GM19452 (cell line): ENCODE results near the gene TADA2B.

ENCODE experiments used
- ATAC-seq: cut with Tn5 transposase; IDR thresholded peaks from one replicate; pipeline ENCODE4 v1.9.1; 2021; ENCODE audit not compliant: unreplicated experiment

Gene TADA2B

GRCh38 chr4:7105276-7105675 is 62.1 kb downstream of the TADA2B start:
- no peak for ATAC-seq

GRCh38 chr4:7107166-7107905 is 64.2 kb downstream of the TADA2B start:
- ATAC-seq = no peak
